PC-9 (cell line): ENCODE measurements around the gene DAPK2. TPM values are rescaled to one million over a fixed set of nuclear protein-coding genes. Genes with fewer than 3 reads are reported as not detected.

Experiments used
- BruUV-seq: library from RNA; stranded (reverse); fragments of 400-500 nt; replicated peaks from 2 replicates; lab custom pipeline; 2021; lab: Mats Ljungman, UMichigan
- CTCF ChIA-PET: fragments of 300-600 bp; sonication (Branson Sonifier 250); formaldehyde crosslinking; loops from one replicate; lab custom pipeline; 2022; ENCODE audit warnings: antibody characterized with exemption; lab: Charles Lee
- POLR2A ChIA-PET: fragments of 300-600 bp; sonication (Branson Sonifier 250); formaldehyde crosslinking; loops from one replicate; lab custom pipeline; 2022; ENCODE audit warnings: antibody characterized with exemption; ENCODE audit not compliant: unreplicated experiment; lab: Charles Lee
- DNase-seq, 2 experiments: peaks; one replicate each; pipeline versions ENCODE4 v3.0.0 to v3.0.0-alpha.2; 2015 to 2022; ENCODE audit warnings: mixed read lengths in 1 of 2
- H2AFZ ChIP-seq: fragments of 200-600 bp; sonication (generic); 2 replicates; pipeline ENCODE4 v1.8.1; 2017; ENCODE audit warnings: antibody characterized with exemption
- H3F3A ChIP-seq: fragments of 200-600 bp; sonication (generic); 2 replicates; pipeline ENCODE4 v1.8.1; 2017; ENCODE audit warnings: antibody characterized with exemption, mild to moderate bottlenecking, low read depth; ENCODE audit not compliant: insufficient read depth
- H3K27ac ChIP-seq: fragments of 200-600 bp; sonication (generic); 2 replicates; pipeline ENCODE4 v1.6.1; 2016; ENCODE audit warnings: mixed run types
- H3K27me3 ChIP-seq: fragments of 200-600 bp; sonication (generic); 2 replicates; pipeline ENCODE4 v1.6.1; 2016; ENCODE audit warnings: low read depth, mixed run types; ENCODE audit not compliant: insufficient read depth
- H3K36me3 ChIP-seq: fragments of 200-600 bp; sonication (generic); 2 replicates; pipeline ENCODE4 v1.6.1; 2016; ENCODE audit warnings: low read depth, mixed run types
- H3K4me1 ChIP-seq: fragments of 200-600 bp; sonication (generic); replicated peaks from 2 replicates; pipeline ENCODE4 v1.6.1; 2016; ENCODE audit warnings: mixed run types; ENCODE audit not compliant: insufficient read depth
- H3K4me2 ChIP-seq: fragments of 200-600 bp; sonication (generic); 2 replicates; pipeline ENCODE4 v1.6.1; 2017; ENCODE audit warnings: mixed run types
- H3K4me3 ChIP-seq: fragments of 200-600 bp; sonication (generic); 2 replicates; pipeline ENCODE4 v1.6.1; 2016; ENCODE audit warnings: mixed run types
- H3K79me2 ChIP-seq: fragments of 200-600 bp; sonication (generic); 2 replicates; pipeline ENCODE4 v1.6.1; 2017; ENCODE audit warnings: low read depth, mixed run types
- H3K9me2 ChIP-seq: fragments of 200-600 bp; sonication (generic); 2 replicates; pipeline ENCODE4 v1.8.1; 2017; ENCODE audit warnings: mild to moderate bottlenecking; ENCODE audit not compliant: insufficient read depth
- H3K9me3 ChIP-seq: fragments of 200-600 bp; sonication (generic); 2 replicates; pipeline ENCODE4 v1.8.1; 2016; ENCODE audit warnings: low read depth; ENCODE audit not compliant: insufficient read depth
- H4K20me1 ChIP-seq: fragments of 200-600 bp; sonication (generic); 2 replicates; pipeline ENCODE4 v1.8.1; 2017; ENCODE audit not compliant: insufficient read depth
- EZH2 ChIP-seq: fragments of 200-600 bp; sonication (generic); IDR thresholded peaks from 2 replicates; pipeline ENCODE4 v1.8.0; 2017; ENCODE audit warnings: antibody characterized with exemption, low read depth
- intact Hi-C: fragments of 100-400 bp; cut with micrococcal nuclease; formaldehyde crosslinking; loops from one replicate; pipeline ENCODE4 v1.10.0; 2022; ENCODE audit not compliant: unreplicated experiment
- total RNA-seq: library from RNA; stranded (reverse); gene quantifications from 2 replicates; pipeline ENCODE4 v1.2.3, GENCODE V29; 2021
- TF ChIP-seq, protein P1 (sequence below): fragments of 200-600 bp; sonication (generic); conservative IDR thresholded peaks from 2 replicates; pipeline ENCODE4 v1.6.1; 2017; ENCODE audit warnings: mixed run types, antibody characterized with exemption, mild to moderate bottlenecking, moderate library complexity

The DAPK2 gene
- total RNA-seq, 1 experiment from 2014 or later, result 11.0 TPM

DNA sequence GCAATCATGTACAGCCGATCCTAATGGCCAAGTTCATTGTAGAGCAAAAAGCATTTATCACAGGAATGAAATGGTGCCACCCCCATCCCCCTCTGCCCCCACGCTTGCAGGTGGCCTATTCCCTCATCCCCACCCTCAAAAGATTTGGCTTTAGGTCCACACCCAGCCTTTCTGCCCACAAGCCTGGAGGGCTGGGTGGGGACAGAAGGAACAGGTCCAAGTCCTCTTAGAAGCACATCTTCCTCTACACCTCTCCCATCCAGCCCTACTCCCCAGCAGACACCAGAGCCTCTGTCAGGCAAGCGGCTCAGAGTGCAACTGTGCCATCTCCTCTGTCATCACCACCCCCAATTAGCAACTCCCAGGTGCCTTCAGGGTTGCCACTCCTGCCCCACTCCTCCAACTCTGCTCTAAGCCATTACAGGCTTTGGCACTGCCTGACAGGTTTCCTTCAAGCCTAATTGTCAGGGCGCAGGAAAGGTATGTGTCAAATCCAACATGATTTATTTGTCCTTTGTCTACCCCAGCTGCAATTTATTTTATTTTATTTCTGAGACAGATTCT is 49.4 kb downstream of the DAPK2 start:
- CTCF ChIA-PET, result no interaction called here

DNA sequence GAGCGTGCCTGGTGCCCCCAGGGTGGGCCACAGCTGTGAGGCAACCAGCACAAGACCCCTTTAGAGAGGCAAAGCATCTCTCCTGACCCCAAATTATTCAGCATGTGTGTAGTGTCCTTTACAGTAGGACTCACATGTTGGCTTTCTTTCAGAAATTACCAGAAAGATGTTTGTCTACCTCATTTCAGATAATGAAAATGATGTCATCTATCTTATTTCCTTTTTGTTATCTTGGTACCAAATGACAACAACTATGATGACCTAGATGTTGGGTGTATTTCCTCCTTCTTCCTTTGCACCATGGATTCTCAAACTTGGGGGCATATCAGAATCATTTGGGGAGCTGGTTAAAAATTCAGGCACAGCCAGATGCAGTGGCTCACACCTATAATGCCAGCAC is 50.5 kb downstream of the DAPK2 start:
- no peak for TF ChIP-seq EZH2
- TF ChIP-seq, protein P1, sequence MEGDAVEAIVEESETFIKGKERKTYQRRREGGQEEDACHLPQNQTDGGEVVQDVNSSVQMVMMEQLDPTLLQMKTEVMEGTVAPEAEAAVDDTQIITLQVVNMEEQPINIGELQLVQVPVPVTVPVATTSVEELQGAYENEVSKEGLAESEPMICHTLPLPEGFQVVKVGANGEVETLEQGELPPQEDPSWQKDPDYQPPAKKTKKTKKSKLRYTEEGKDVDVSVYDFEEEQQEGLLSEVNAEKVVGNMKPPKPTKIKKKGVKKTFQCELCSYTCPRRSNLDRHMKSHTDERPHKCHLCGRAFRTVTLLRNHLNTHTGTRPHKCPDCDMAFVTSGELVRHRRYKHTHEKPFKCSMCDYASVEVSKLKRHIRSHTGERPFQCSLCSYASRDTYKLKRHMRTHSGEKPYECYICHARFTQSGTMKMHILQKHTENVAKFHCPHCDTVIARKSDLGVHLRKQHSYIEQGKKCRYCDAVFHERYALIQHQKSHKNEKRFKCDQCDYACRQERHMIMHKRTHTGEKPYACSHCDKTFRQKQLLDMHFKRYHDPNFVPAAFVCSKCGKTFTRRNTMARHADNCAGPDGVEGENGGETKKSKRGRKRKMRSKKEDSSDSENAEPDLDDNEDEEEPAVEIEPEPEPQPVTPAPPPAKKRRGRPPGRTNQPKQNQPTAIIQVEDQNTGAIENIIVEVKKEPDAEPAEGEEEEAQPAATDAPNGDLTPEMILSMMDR, result no peak
- Histone ChIP-seq H2AFZ (no peak overlapping the region), H3K27me3 (no peaks in the 10 kb centered on the region), H3K79me2 (no peaks in the 10 kb centered on the region), H4K20me1 (no peaks in the 10 kb centered on the region), H3K9me2 (no peaks in the 10 kb centered on the region), H3K27ac (no peak overlapping the region), H3K4me2 (no peak overlapping the region), H3K9me3 (no peaks in the 10 kb centered on the region), H3F3A (no peaks in the 10 kb centered on the region), H3K4me3 (no peak overlapping the region), H3K4me1 (no peaks in the 10 kb centered on the region), H3K36me3 (no peaks in the 10 kb centered on the region)
- CTCF ChIA-PET, result no interaction called here
- DNase-seq, result no peak
- no TSS peak for BruUV-seq
- intact Hi-C loops, result no loop called here
- POLR2A ChIA-PET, result no interaction called here

More for the DNA sequence above, 49.4 kb downstream of the DAPK2 start:
- intact Hi-C loops, result no loop called here
- POLR2A ChIA-PET, result no interaction called here
- Histone ChIP-seq H3F3A (no peaks in the 10 kb centered on the region), H3K36me3 (no peaks in the 10 kb centered on the region), H3K9me3 (no peaks in the 10 kb centered on the region), H3K9me2 (no peaks in the 10 kb centered on the region), H3K79me2 (no peaks in the 10 kb centered on the region), H3K4me1 (no peaks in the 10 kb centered on the region), H3K4me2 (no peak overlapping the region), H3K27ac (no peak overlapping the region), H3K27me3 (no peaks in the 10 kb centered on the region), H4K20me1 (no peaks in the 10 kb centered on the region), H3K4me3 (no peak overlapping the region), H2AFZ (no peak overlapping the region)
- BruUV-seq, result no TSS peak
- no peak for TF ChIP-seq EZH2
- TF ChIP-seq, protein P1, result no peak
- DNase-seq, result no peak

DNA sequence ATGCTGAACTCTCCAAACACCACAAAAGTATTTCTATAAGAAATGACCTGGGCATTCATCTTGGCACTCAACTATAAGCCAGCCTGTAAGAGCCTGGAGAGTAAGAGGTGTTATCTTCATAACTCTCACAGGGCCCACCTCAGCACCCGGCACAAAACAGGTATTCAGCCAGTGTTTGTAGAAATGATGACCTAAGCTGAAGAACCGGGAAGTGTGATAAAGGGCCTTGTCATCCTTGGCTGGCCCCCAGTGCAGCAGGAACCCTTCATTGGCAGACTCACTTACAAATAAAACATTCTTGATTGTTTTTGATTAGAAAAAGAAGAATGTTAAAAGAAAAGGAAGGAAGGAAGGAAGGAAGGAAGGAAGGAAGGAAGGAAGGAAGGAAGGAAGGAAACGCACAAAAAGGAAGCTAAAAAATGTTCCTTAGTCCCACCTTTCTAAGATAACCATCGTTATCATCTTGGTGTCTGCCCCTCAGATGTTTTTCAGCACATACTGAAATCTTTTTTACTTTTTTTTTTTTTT is 52.1 kb downstream of the DAPK2 start:
- Histone ChIP-seq H3K4me3 (no peak overlapping the region), H2AFZ (no peak overlapping the region), H4K20me1 (no peaks in the 10 kb centered on the region), H3K36me3 (no peaks in the 10 kb centered on the region), H3K79me2 (no peaks in the 10 kb centered on the region), H3K4me2 (no peak overlapping the region), H3F3A (no peaks in the 10 kb centered on the region), H3K27ac (no peak overlapping the region), H3K4me1 (no peaks in the 10 kb centered on the region), H3K9me2 (no peaks in the 10 kb centered on the region), H3K9me3 (no peaks in the 10 kb centered on the region), H3K27me3 (no peaks in the 10 kb centered on the region)
- BruUV-seq, result no TSS peak
- TF ChIP-seq, protein P1, result no peak
- TF ChIP-seq EZH2, result no peak
- ChIA-PET POLR2A (no interaction called here), CTCF (interaction anchor here (0.6 to 0.7 kb wide), 2 partner anchors 9 to 241 kb away, joined by 5 to 7 read pairs; no protein-coding TSS in a partner anchor)
- intact Hi-C loops, result no loop called here
- DNase-seq, result no peak
